A204.1 (cell line): Measurements from ENCODE around the gene CEP131.
"Not testable (repeated sequence)": the region's sequence is repeated elsewhere in the genome, so short reads cannot be mapped to it uniquely, and the experiment has no call there.

Experiments
- FAIRE-seq: peaks from 2 replicates; lab custom pipeline; 2012; peaks lifted over from hg19 to GRCh38; lab: Jason Lieb, UNC

CEP131 gene

GRCh38 chr17:81148986-81149533 lies 73.7 kb downstream of the CEP131 start:
- FAIRE-seq: no peak

GRCh38 chr17:81148571-81148970 lies 74.2 kb downstream of the CEP131 start:
- no peak for FAIRE-seq

GRCh38 chr17:81147701-81148100 lies 75.1 kb downstream of the CEP131 start:
- no peak for FAIRE-seq

GRCh38 chr17:81146208-81146607 lies 76.6 kb downstream of the CEP131 start:
- FAIRE-seq: not testable (repeated sequence)

GRCh38 chr17:81144423-81144781 lies 78.4 kb downstream of the CEP131 start:
- FAIRE-seq: no peak

GRCh38 chr17:81143717-81144422 lies 78.9 kb downstream of the CEP131 start:
- no peak for FAIRE-seq

- no peak for FAIRE-seq
These were observed 79.6 kb downstream of the CEP131 start for GRCh38 chr17:81143200-81143527.

- FAIRE-seq: no peak
These were observed 80.2 kb downstream of the CEP131 start for GRCh38 chr17:81142301-81143199.

- FAIRE-seq: no peak
These were observed 82.1 kb downstream of the CEP131 start for GRCh38 chr17:81140695-81141094.

GRCh38 chr17:81140018-81140417 lies 82.7 kb downstream of the CEP131 start:
- FAIRE-seq: no peak
